HFFc6 (cell line): Measurements from ENCODE around the gene CMIP. TPM values are rescaled to one million over a fixed set of nuclear protein-coding genes. Genes with fewer than 3 reads are reported as not detected.

ENCODE experiments used
- DNase-seq: peaks from one replicate; pipeline ENCODE4 v3.0.0-alpha.2; 2018
- H3K27ac Mint-ChIP-seq: 2 replicates; pipeline ENCODE4 v1.8.0; 2020; ENCODE audit warnings: mild to moderate bottlenecking, mixed read lengths
- H3K27me3 Mint-ChIP-seq: 2 replicates; pipeline ENCODE4 v1.8.0; 2021; ENCODE audit warnings: mild to moderate bottlenecking, moderate library complexity, mixed read lengths; ENCODE audit not compliant: insufficient read depth
- H3K36me3 Mint-ChIP-seq: 2 replicates; pipeline ENCODE4 v1.8.0; 2021; ENCODE audit warnings: low read depth, mixed read lengths
- H3K4me1 Mint-ChIP-seq: 2 replicates; pipeline ENCODE4 v1.8.0; 2020; ENCODE audit warnings: low read depth, mixed read lengths
- H3K4me3 Mint-ChIP-seq: 2 replicates; pipeline ENCODE4 v1.8.0; 2020; ENCODE audit warnings: mild to moderate bottlenecking, moderate library complexity, mixed read lengths
- H3K9me3 Mint-ChIP-seq: 2 replicates; pipeline ENCODE4 v1.8.0; 2020; ENCODE audit warnings: mild to moderate bottlenecking, mixed read lengths
- total RNA-seq, 6 experiments: library from RNA; stranded (reverse); fragmentation: NEBNext Ultra II Directional; extraction: Animal tissue kit (Norgen Biotek cat#: 25700); gene quantifications; 2 replicates in 1 of 6; 3 replicates in 5 of 6; pipeline ENCODE4 v1.2.3, GENCODE V29; 2021
- TF ChIP-seq, protein P1 (sequence below): fragments of 200-600 bp; sonication (generic); IDR thresholded peaks from 2 replicates; pipeline ENCODE4 v1.5.0; 2021; ENCODE audit warnings: antibody characterized with exemption, mild to moderate bottlenecking

Gene CMIP
- total RNA-seq, 6 experiments from 2014 or later: 35.9 to 48.0 (median 43.5) TPM

- DNase-seq: no peak
- Mint-ChIP-seq H3K27ac (no peak overlapping the region), H3K4me1 (peaks cover 42% of the 10 kb centered on the region), H3K9me3 (no peaks in the 10 kb centered on the region), H3K27me3 (peaks cover 2% of the 10 kb centered on the region), H3K36me3 (peaks cover 5% of the 10 kb centered on the region; the same call in 1 of the 2 replicates), H3K4me3 (no peak overlapping the region)
- TF ChIP-seq, protein P1, sequence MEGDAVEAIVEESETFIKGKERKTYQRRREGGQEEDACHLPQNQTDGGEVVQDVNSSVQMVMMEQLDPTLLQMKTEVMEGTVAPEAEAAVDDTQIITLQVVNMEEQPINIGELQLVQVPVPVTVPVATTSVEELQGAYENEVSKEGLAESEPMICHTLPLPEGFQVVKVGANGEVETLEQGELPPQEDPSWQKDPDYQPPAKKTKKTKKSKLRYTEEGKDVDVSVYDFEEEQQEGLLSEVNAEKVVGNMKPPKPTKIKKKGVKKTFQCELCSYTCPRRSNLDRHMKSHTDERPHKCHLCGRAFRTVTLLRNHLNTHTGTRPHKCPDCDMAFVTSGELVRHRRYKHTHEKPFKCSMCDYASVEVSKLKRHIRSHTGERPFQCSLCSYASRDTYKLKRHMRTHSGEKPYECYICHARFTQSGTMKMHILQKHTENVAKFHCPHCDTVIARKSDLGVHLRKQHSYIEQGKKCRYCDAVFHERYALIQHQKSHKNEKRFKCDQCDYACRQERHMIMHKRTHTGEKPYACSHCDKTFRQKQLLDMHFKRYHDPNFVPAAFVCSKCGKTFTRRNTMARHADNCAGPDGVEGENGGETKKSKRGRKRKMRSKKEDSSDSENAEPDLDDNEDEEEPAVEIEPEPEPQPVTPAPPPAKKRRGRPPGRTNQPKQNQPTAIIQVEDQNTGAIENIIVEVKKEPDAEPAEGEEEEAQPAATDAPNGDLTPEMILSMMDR: no peak
Observed at GRCh38 chr16:81651758-81652718, 207.4 kb downstream of the CMIP start.

- H3K4me3 Mint-ChIP-seq: no peak overlapping the region
- H3K27me3 Mint-ChIP-seq: peaks cover 2% of the 10 kb centered on the region
Observed at GRCh38 chr16:81652798-81653505, 208.3 kb downstream of the CMIP start.

GRCh38 chr16:81654346-81654745 lies 209.7 kb downstream of the CMIP start:
- Mint-ChIP-seq H3K4me1 (peaks cover 21% of the 10 kb centered on the region), H3K4me3 (no peak overlapping the region)
- TF ChIP-seq, protein P1: no peak

More at GRCh38 chr16:81652798-81653505, 208.3 kb downstream of the CMIP start:
- Mint-ChIP-seq H3K4me1 (peaks cover 32% of the 10 kb centered on the region), H3K36me3 (peaks cover 12% of the 10 kb centered on the region; the same call in 1 of the 2 replicates), H3K27ac (no peak overlapping the region), H3K9me3 (no peaks in the 10 kb centered on the region)
- TF ChIP-seq, protein P1: no peak
- DNase-seq: no peak

DNA sequence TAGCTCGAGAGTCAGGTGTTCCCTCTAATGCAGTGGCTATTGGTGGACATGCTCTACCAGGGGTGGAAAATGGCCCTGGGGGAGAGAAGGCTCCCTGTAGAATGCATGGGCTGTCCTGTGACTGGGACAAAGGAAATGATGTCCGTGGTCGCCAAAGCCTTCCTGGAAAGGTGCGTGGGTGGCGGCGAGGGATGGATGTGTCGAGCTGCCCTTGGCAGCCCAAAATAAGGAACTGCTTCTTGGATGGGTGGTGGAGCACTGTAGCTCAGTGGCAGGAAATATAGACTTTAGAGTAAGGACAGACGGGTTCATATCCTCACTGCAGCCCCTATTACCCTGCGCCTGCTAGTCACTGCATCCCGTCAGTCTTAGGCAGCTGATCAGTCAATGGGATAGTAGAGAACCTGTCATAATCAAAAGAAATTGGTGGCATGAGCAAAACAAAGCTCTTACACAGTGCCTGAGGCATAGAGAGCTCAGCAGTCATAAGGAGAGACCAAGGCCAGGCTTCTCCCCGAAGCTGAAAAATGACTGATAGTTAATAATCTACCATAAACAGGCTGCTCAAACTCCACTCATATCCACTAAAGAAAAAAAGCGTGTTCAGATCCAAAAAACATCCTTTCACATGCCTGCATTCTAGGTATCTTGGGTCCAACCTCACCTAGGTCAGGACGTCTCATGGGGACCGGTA lies 211.0 kb downstream of the CMIP start:
- no peak overlapping the region for H3K27ac Mint-ChIP-seq
- H3K9me3 Mint-ChIP-seq: no peaks in the 10 kb centered on the region
- no peak for DNase-seq
- no peak overlapping the region for H3K4me3 Mint-ChIP-seq
- H3K4me1 Mint-ChIP-seq: peaks cover 12% of the 10 kb centered on the region
- TF ChIP-seq, protein P1: no peak
- H3K27me3 Mint-ChIP-seq: peaks cover 2% of the 10 kb centered on the region
- H3K36me3 Mint-ChIP-seq: peaks cover 12% of the 10 kb centered on the region

More at GRCh38 chr16:81654346-81654745, 209.7 kb downstream of the CMIP start:
- Mint-ChIP-seq H3K36me3 (peaks cover 12% of the 10 kb centered on the region), H3K9me3 (no peaks in the 10 kb centered on the region), H3K27ac (no peak overlapping the region), H3K27me3 (peaks cover 3% of the 10 kb centered on the region)
- DNase-seq: peak; percentile 15

GRCh38 chr16:81657224-81657623 lies 212.6 kb downstream of the CMIP start:
- H3K4me1 Mint-ChIP-seq: peaks cover 12% of the 10 kb centered on the region
- no peaks in the 10 kb centered on the region for H3K9me3 Mint-ChIP-seq
- H3K4me3 Mint-ChIP-seq: no peak overlapping the region
- H3K36me3 Mint-ChIP-seq: peaks cover 12% of the 10 kb centered on the region
- H3K27ac Mint-ChIP-seq: no peak overlapping the region
- DNase-seq: no peak
- H3K27me3 Mint-ChIP-seq: peaks cover 2% of the 10 kb centered on the region
- TF ChIP-seq, protein P1: no peak
